CD4-positive, alpha-beta memory T cell (primary cell): ENCODE measurements around the gene TTC4. TPM values are rescaled to one million over a fixed set of nuclear protein-coding genes. Genes with fewer than 3 reads are reported as not detected.

Source experiments
- CTCF ChIA-PET: fragments of 350-600 bp; sonication (Branson Sonifier 250); formaldehyde crosslinking; loops from one replicate; lab custom pipeline; 2021; ENCODE audit warnings: inconsistent platforms; ENCODE audit not compliant: partially characterized antibody; lab: Charles Lee
- POLR2A ChIA-PET: fragments of 350-600 bp; sonication (Branson Sonifier 250); formaldehyde crosslinking; loops from one replicate; lab custom pipeline; 2021; ENCODE audit not compliant: partially characterized antibody; lab: Charles Lee
- DNase-seq, 5 donors: peaks; one replicate each; pipeline versions ENCODE4 v3.0.0 to v3.0.0-alpha.2; 2020 to 2022; ENCODE audit warnings: mixed read lengths in 1 of 5
- H3K27ac ChIP-seq: one replicate; pipeline ENCODE4 v1.7.0; 2013; ENCODE audit warnings: low read depth, low read length
- H3K27me3 ChIP-seq: 2 replicates; pipeline ENCODE4 v1.7.0; 2013; ENCODE audit warnings: mild to moderate bottlenecking, low read length, moderate library complexity; ENCODE audit not compliant: insufficient read depth
- H3K36me3 ChIP-seq: 2 replicates; pipeline ENCODE4 v1.7.0; 2013; ENCODE audit warnings: mild to moderate bottlenecking, low read length, moderate library complexity; ENCODE audit not compliant: insufficient read depth
- H3K4me1 ChIP-seq: 2 replicates; pipeline ENCODE4 v1.7.0; 2013; ENCODE audit warnings: mild to moderate bottlenecking, low read length, moderate library complexity; ENCODE audit not compliant: insufficient read depth
- H3K4me3 ChIP-seq, 2 donors: one replicate each; pipeline ENCODE4 v1.7.0; 2013; ENCODE audit warnings: low read length in 2 of 2, mild to moderate bottlenecking in 1 of 2
- H3K9me3 ChIP-seq, 2 donors: one replicate each; pipeline ENCODE4 v1.7.0; 2013; ENCODE audit warnings: low read length in 2 of 2, control low read depth in 1 of 2; ENCODE audit not compliant: control insufficient read depth in 1 of 2
- H3K27ac Mint-ChIP-seq, 7 donors: one replicate each; pipeline ENCODE4 v1.8.0; 2020 to 2021; ENCODE audit warnings: mixed read lengths in 7 of 7, mild to moderate bottlenecking in 6 of 7, inconsistent platforms in 3 of 7, moderate library complexity in 3 of 7
- H3K27me3 Mint-ChIP-seq, 2 donors: one replicate each; pipeline ENCODE4 v1.8.0; 2020 to 2021; ENCODE audit warnings: mixed read lengths in 2 of 2
- H3K36me3 Mint-ChIP-seq, 2 donors: one replicate each; pipeline ENCODE4 v1.8.0; 2020 to 2021; ENCODE audit warnings: mixed read lengths in 2 of 2, inconsistent platforms in 1 of 2, mild to moderate bottlenecking in 1 of 2
- H3K4me1 Mint-ChIP-seq, 4 donors: one replicate each; pipeline ENCODE4 v1.8.0; 2020 to 2021; ENCODE audit warnings: mixed read lengths in 4 of 4, mild to moderate bottlenecking in 1 of 4
- H3K4me3 Mint-ChIP-seq, 8 donors: one replicate each; pipeline ENCODE4 v1.8.0; 2020 to 2021; ENCODE audit warnings: mixed read lengths in 8 of 8, mild to moderate bottlenecking in 7 of 8, moderate library complexity in 6 of 8, inconsistent platforms in 3 of 8
- H3K9me3 Mint-ChIP-seq, 8 donors: one replicate each; pipeline ENCODE4 v1.8.0; 2020 to 2021; ENCODE audit warnings: mixed read lengths in 8 of 8, mild to moderate bottlenecking in 5 of 8, inconsistent platforms in 3 of 8, moderate library complexity in 1 of 8
- intact Hi-C: fragments of 100-400 bp; cut with micrococcal nuclease; formaldehyde crosslinking; loops from one replicate; pipeline ENCODE4 v1.15.1; 2023
- polyA plus RNA-seq, 2 donors: library from polyadenylated mRNA; unstranded; fragments of 300-500 nt; fragmentation: Illumina TruSeq; gene quantifications; one replicate each; pipeline ENCODE4 v1.2.3, GENCODE V29; 2021
- total RNA-seq, 2 experiments: library from RNA; stranded (reverse); gene quantifications; one replicate each; pipeline ENCODE4 v1.2.3, GENCODE V29; 2021

Gene TTC4
- total and polyA plus RNA-seq, 4 experiments from 2014 or later = 20.0 to 24.5 (median 23.0) TPM

DNA sequence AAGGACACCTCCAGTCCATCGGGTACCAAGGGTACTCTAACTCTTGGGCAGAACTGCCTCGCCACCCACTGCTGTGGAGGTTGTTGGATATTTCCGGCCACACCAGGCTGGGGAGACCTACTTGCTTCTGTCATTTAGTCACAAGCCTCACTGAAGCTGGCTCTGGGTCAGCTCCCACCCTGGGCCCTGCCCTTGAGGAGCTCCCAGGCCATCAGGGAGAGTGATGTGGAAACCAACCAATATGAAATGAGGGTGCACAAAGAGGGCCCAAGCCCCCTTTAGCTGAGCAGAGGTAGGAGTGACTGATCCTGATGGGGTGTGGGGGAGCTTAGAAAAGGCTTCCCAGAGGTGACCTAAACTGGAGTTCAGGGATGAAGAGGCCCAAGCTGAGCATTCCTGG is 29.0 kb downstream of the TTC4 start:
- peaks cover 16% of the 10 kb centered on the region for H3K36me3 ChIP-seq
- H3K4me1 Mint-ChIP-seq = no peaks in the 10 kb centered on the region
- H3K27ac Mint-ChIP-seq = no peak overlapping the region
- H3K9me3 Mint-ChIP-seq = peaks cover 0 to 2% (median 0%) of the 10 kb centered on the region in 8 donors
- DNase-seq = no peak
- intact Hi-C loops = no loop called here
- ChIA-PET POLR2A (no interaction called here), CTCF (no interaction called here)
- H3K27me3 Mint-ChIP-seq = no peaks in the 10 kb centered on the region
- H3K4me3 ChIP-seq = no peak overlapping the region
- peaks cover 29 to 40% of the 10 kb centered on the region in 2 donors for H3K36me3 Mint-ChIP-seq
- no peaks in the 10 kb centered on the region for H3K9me3 ChIP-seq
- no peak overlapping the region for H3K27ac ChIP-seq
- H3K27me3 ChIP-seq = no peaks in the 10 kb centered on the region
- no peak overlapping the region for H3K4me3 Mint-ChIP-seq
- H3K4me1 ChIP-seq = no peaks in the 10 kb centered on the region

DNA sequence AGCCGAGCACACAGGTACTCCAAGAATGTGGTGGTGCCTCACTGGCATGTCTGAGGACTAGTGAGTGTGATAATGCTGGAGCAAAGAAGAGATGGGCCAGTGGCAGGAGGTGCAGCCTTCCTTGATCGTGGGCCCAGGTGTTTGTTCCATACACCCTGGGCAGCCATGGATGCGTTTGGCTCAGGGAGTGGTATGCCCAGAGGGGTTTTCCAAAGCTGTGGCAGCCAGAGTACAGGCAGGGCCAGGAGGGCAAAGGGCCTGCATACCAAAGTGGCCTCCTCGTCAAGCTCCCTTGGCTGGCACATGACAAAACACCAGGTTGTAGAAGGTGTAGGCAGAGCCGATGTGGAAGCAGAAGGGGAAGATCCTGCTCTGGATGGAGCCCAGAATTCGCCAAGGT is 29.6 kb downstream of the TTC4 start:
- Histone ChIP-seq H3K4me1 (no peaks in the 10 kb centered on the region), H3K36me3 (peaks cover 12% of the 10 kb centered on the region), H3K27ac (no peak overlapping the region), H3K4me3 (no peak overlapping the region), H3K9me3 (no peaks in the 10 kb centered on the region), H3K27me3 (no peaks in the 10 kb centered on the region)
- Mint-ChIP-seq H3K4me3 (no peak overlapping the region), H3K27me3 (no peaks in the 10 kb centered on the region), H3K36me3 (peaks cover 23 to 34% of the 10 kb centered on the region in 2 donors), H3K9me3 (peaks cover 0 to 2% (median 0%) of the 10 kb centered on the region in 8 donors), H3K27ac (no peak overlapping the region), H3K4me1 (no peaks in the 10 kb centered on the region)
- POLR2A ChIA-PET = no interaction called here
- CTCF ChIA-PET = no interaction called here
- DNase-seq = no peak
- intact Hi-C loops = no loop called here

DNA sequence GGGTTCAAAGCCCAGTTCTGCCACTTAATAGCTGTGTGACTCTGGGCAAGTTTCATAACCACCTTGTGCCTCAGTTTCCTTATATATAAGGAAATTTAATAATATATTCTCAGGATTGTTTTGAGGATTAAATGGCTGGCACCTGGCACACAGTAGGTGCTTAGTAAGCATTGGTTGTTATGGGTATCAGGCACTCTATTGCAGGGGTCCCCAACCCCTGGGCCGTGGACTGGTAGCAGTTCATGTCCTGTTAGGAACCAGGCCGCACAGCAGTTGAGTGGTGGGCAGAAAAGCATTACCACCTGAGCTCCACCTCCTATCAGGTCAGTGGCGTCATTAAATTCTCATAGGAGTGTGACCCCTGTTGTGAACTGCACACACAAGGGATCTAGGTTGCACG is 30.2 kb downstream of the TTC4 start:
- CTCF ChIA-PET = no interaction called here
- peaks cover 0 to 2% (median 0%) of the 10 kb centered on the region in 8 donors for H3K9me3 Mint-ChIP-seq
- no peak overlapping the region for H3K27ac ChIP-seq
- POLR2A ChIA-PET = no interaction called here
- peaks cover 21 to 28% of the 10 kb centered on the region in 2 donors for H3K36me3 Mint-ChIP-seq
- intact Hi-C loops = no loop called here
- no peaks in the 10 kb centered on the region for H3K27me3 ChIP-seq
- DNase-seq = no peak
- no peaks in the 10 kb centered on the region for H3K4me1 Mint-ChIP-seq
- H3K27me3 Mint-ChIP-seq = no peaks in the 10 kb centered on the region
- H3K27ac Mint-ChIP-seq = no peak overlapping the region
- no peaks in the 10 kb centered on the region for H3K4me1 ChIP-seq
- peaks cover 12% of the 10 kb centered on the region for H3K36me3 ChIP-seq
- no peak overlapping the region for H3K4me3 ChIP-seq
- H3K4me3 Mint-ChIP-seq = no peak overlapping the region
- no peaks in the 10 kb centered on the region for H3K9me3 ChIP-seq

DNA sequence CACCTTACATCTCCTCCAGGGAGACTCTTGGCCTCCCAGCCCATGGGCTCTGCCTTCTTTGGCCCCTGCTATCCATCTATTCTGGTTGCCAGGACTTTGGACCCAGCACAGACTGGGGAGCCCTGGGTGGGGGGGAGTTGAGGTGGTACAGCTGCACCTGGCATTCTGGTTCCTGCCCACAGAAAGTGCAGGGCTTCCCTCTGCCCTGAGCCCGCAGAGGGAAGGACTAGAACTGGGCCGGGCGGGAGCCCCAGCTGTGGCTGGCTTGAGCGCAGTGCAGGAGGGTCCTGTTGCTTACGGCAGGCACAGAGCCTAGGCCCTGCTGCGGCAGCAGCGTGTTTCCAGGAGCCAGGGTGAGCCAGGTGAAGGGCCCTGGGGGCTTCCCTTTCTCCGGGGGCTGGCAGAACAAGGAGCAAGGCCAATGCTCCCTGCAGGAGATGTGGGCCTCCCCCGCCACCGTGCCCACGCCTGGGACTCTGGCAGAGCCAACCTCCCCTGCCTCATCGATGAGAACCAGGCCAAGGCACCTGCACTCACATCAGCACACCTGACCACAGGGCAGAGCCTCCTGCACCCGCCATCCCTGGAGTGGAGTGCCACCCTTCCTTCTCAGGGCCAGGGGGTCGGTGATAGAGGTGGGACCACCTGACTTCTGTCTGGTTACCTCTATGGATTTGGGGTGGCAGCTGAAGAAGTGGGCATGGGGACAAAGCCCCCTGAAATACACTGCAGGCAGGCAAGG is 32.6 kb downstream of the TTC4 start:
- H3K36me3 ChIP-seq = no peaks in the 10 kb centered on the region
- CTCF ChIA-PET = no interaction called here
- intact Hi-C loops = no loop called here
- DNase-seq = no peak
- no peak overlapping the region for H3K4me3 ChIP-seq
- H3K36me3 Mint-ChIP-seq = peaks cover 6 to 8% of the 10 kb centered on the region in 2 donors
- H3K4me3 Mint-ChIP-seq = no peak overlapping the region
- no peaks in the 10 kb centered on the region for H3K4me1 ChIP-seq
- POLR2A ChIA-PET = no interaction called here
- no peak overlapping the region for H3K27ac ChIP-seq
- peaks cover 0 to 2% (median 0%) of the 10 kb centered on the region in 8 donors for H3K9me3 Mint-ChIP-seq
- no peaks in the 10 kb centered on the region for H3K27me3 ChIP-seq
- no peaks in the 10 kb centered on the region for H3K9me3 ChIP-seq
- no peaks in the 10 kb centered on the region for H3K27me3 Mint-ChIP-seq
- no peaks in the 10 kb centered on the region for H3K4me1 Mint-ChIP-seq
- no peak overlapping the region for H3K27ac Mint-ChIP-seq

DNA sequence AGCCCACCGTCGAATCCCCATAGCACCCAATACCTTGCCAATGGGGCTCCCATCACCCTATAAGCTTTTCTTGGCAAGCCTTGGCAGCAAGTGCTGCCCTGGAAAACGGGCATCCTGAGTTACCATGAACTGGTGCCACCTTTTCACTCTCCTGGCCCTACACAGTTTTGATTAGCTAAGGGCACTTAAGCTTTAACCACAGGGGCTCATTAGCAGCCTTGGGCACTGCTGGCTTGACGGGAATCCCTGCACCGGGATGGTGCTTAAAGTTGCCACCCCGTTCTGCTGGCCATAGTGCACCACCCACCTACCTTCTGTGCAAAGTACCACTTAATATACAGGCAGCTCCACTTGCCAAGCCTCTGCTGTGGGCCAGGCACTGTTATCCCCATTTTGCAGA is 34.9 kb downstream of the TTC4 start:
- H3K4me1 ChIP-seq = no peaks in the 10 kb centered on the region
- H3K4me3 Mint-ChIP-seq = no peak overlapping the region
- ChIA-PET POLR2A (no interaction called here), CTCF (no interaction called here)
- H3K27ac Mint-ChIP-seq = no peak overlapping the region
- no peak for DNase-seq
- no peak overlapping the region for H3K4me3 ChIP-seq
- intact Hi-C loops = no loop called here
- H3K36me3 ChIP-seq = no peaks in the 10 kb centered on the region
- no peaks in the 10 kb centered on the region for H3K36me3 Mint-ChIP-seq
- H3K4me1 Mint-ChIP-seq = no peaks in the 10 kb centered on the region
- no peaks in the 10 kb centered on the region for H3K27me3 Mint-ChIP-seq
- no peaks in the 10 kb centered on the region for H3K9me3 ChIP-seq
- no peaks in the 10 kb centered on the region for H3K27me3 ChIP-seq
- H3K27ac ChIP-seq = no peak overlapping the region
- no peaks in the 10 kb centered on the region for H3K9me3 Mint-ChIP-seq

DNA sequence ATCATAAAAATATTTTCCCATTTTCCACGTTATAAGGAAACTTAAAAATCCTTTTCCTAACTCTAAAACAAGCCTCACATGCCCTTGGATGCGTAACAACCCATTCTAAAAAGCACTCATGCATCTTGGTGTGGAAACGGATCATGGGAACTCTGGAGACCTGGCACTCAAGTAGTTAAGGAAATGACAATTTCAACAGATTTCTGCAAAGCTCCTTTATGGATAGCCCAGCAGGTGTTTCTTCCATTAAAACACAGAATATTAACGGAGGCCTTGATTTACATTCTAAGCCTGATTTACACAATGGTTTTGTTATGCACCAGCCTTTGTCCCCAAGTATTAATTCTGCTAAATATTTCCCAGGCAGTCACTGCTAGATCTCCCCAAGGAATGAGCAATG is 35.8 kb downstream of the TTC4 start:
- Mint-ChIP-seq H3K27me3 (no peaks in the 10 kb centered on the region), H3K4me3 (no peak overlapping the region), H3K4me1 (no peaks in the 10 kb centered on the region), H3K9me3 (no peaks in the 10 kb centered on the region), H3K36me3 (peaks cover 0 to 4% of the 10 kb centered on the region in 2 donors), H3K27ac (no peak overlapping the region)
- Histone ChIP-seq H3K9me3 (no peaks in the 10 kb centered on the region), H3K27me3 (no peaks in the 10 kb centered on the region), H3K4me3 (no peak overlapping the region), H3K4me1 (no peaks in the 10 kb centered on the region), H3K27ac (no peak overlapping the region), H3K36me3 (no peaks in the 10 kb centered on the region)
- intact Hi-C loops = no loop called here
- DNase-seq = no peak
- POLR2A ChIA-PET = interaction anchor here (0.8 kb wide), 1 partner anchor 13 kb away, joined by 3 read pairs; no protein-coding TSS in a partner anchor
- CTCF ChIA-PET = no interaction called here

GRCh38 chr1:54754045-54754444 is 38.4 kb downstream of the TTC4 start:
- no peaks in the 10 kb centered on the region for H3K27me3 ChIP-seq
- H3K9me3 ChIP-seq = no peaks in the 10 kb centered on the region
- ChIA-PET CTCF (interaction anchor here (1.6 kb wide), 1 partner anchor 264 kb away, joined by 3 read pairs; no protein-coding TSS in a partner anchor), POLR2A (no interaction called here)
- H3K27me3 Mint-ChIP-seq = no peaks in the 10 kb centered on the region
- DNase-seq = no peak
- H3K9me3 Mint-ChIP-seq = no peaks in the 10 kb centered on the region
- H3K4me3 ChIP-seq = no peak overlapping the region
- H3K27ac ChIP-seq = no peak overlapping the region
- H3K36me3 Mint-ChIP-seq = peaks cover 11 to 14% of the 10 kb centered on the region in 2 donors
- H3K4me1 ChIP-seq = no peaks in the 10 kb centered on the region
- peaks cover 8% of the 10 kb centered on the region for H3K36me3 ChIP-seq
- H3K27ac Mint-ChIP-seq = peak overlapping the region in 1 of 7 donors; percentile 42
- intact Hi-C loops = no loop called here
- no peak overlapping the region for H3K4me3 Mint-ChIP-seq
- H3K4me1 Mint-ChIP-seq = no peaks in the 10 kb centered on the region
